ENCODE results near the gene ABCC8. TPM values are rescaled to one million over a fixed set of nuclear protein-coding genes. Genes with fewer than 3 reads are reported as not detected.

ABCC8 gene
- total and polyA plus RNA-seq, 2 donors (not counting 1 experiment from before 2014, with no cell fraction given) = 0.03 to 0.17 TPM

DNA sequence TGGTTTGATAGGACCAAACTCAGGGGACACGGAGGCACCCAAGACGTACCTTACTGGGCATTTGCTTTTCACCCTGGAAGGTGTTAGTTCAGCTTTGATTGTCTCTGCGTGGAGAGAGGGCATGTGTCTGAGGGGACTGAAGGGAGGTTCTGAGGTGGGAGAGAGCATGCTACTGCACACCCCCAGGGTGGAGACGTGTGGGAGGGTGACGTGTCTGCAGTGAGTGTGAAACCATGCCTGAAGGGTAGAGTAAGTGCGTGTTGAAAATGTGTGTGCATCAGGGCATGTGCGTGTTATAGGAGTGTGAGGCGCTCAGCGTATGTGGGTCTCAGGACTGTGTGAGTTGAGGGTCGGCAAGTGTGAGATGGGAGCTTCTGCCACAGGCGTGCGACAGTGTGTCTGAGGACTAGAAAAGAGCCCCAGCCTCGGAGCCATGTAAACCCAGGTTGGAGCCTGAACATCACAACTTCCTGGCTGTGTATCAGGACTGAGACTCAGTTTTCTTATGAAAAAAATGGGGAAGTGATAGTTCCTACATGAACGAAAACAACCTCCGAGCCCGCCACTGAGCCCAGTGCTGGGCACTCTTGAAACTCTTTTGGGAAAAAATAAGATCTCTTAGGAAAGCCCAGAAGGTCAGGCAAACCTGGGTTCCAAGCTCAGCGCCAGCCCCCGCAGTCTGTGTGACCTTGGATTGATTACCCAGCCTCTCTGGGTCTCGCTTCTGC, 76.4 kb downstream of the ABCC8 start:
- no peaks in the 10 kb centered on the region for H3K79me2 ChIP-seq (ENCODE audit: control insufficient read depth, insufficient read depth, low read length)
- no peaks in the 10 kb centered on the region for H3K9me3 ChIP-seq (ENCODE audit: control extremely low read depth in 1 of 3, control insufficient read depth in 2 of 3, insufficient read depth in 1 of 3, low read length in 2 of 3)
- peak overlapping the region; percentile 51 for H3K4me2 ChIP-seq (replicated peaks; ENCODE audit: low read depth, low read length, poor library complexity, severe bottlenecking)
- no peak for TF ChIP-seq EZH2 (IDR thresholded peaks at IDR 0.05; ENCODE audit: borderline replicate concordance, insufficient read depth, low read depth, low read length, poor library complexity, severe bottlenecking)
- TF ChIP-seq, protein P1, sequence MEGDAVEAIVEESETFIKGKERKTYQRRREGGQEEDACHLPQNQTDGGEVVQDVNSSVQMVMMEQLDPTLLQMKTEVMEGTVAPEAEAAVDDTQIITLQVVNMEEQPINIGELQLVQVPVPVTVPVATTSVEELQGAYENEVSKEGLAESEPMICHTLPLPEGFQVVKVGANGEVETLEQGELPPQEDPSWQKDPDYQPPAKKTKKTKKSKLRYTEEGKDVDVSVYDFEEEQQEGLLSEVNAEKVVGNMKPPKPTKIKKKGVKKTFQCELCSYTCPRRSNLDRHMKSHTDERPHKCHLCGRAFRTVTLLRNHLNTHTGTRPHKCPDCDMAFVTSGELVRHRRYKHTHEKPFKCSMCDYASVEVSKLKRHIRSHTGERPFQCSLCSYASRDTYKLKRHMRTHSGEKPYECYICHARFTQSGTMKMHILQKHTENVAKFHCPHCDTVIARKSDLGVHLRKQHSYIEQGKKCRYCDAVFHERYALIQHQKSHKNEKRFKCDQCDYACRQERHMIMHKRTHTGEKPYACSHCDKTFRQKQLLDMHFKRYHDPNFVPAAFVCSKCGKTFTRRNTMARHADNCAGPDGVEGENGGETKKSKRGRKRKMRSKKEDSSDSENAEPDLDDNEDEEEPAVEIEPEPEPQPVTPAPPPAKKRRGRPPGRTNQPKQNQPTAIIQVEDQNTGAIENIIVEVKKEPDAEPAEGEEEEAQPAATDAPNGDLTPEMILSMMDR (IDR thresholded peaks at IDR 0.05) = no peak
- intact Hi-C loops (cut with micrococcal nuclease) = no loop called here
- H3K27me3 ChIP-seq (replicated peaks in 1 of 4; ENCODE audit: control extremely low read depth in 1 of 4, control insufficient read depth in 3 of 4, insufficient read depth in 4 of 4, low read length in 3 of 4) = no peaks in the 10 kb centered on the region
- Mint-ChIP-seq H3K27me3 (no peaks in the 10 kb centered on the region), H3K4me3 (peak overlapping the region; percentile 42), H3K27ac (peak overlapping the region; percentile 77), H3K4me1 (peaks cover 15% of the 10 kb centered on the region), H3K9me3 (ENCODE audit: insufficient read depth) (no peaks in the 10 kb centered on the region)
- ChIA-PET POLR2A (interaction anchor here (0.7 kb wide), 1 partner anchor 10 kb away, joined by 3 read pairs; no protein-coding TSS in a partner anchor), CTCF (interaction anchor here (0.8 to 2.3 kb wide), 2 partner anchors 11 to 106 kb away, joined by 3 to 8 read pairs; partner anchors contain the start of gene KCNJ11)
- no peaks in the 10 kb centered on the region for H3K36me3 ChIP-seq (replicated peaks in 1 of 2; ENCODE audit: control extremely low read depth in 1 of 2, control insufficient read depth in 1 of 2, extremely low read depth in 1 of 2, insufficient read depth in 2 of 2, low read length in 1 of 2)
- H3K4me1 ChIP-seq (ENCODE audit: control insufficient read depth in 2 of 2, insufficient read depth in 2 of 2, low read length in 2 of 2) = peaks cover 13 to 26% of the 10 kb centered on the region in 2 donors
- H4K20me1 ChIP-seq (ENCODE audit: control insufficient read depth, insufficient read depth, low read length, poor library complexity, severe bottlenecking) = no peaks in the 10 kb centered on the region
- peak overlapping the region; percentile 30 for H2AFZ ChIP-seq (ENCODE audit: insufficient read depth, low read depth, low read length, poor library complexity, severe bottlenecking)
- DNase-seq (peak; percentile 61), ATAC-seq (ENCODE audit: low read depth) (peak; percentile 80)
- peak overlapping the region; percentile 43 to 67 for H3K27ac ChIP-seq (ENCODE audit: low read length in 2 of 2)
- WGBS (ENCODE audit: insufficient coverage) = 58% methylated on average over 18 of the region's 19 CpGs
- H3K4me3 ChIP-seq (ENCODE audit: control extremely low read depth in 1 of 5, extremely low read depth in 1 of 5, insufficient read depth in 1 of 5, low read depth in 2 of 5, low read length in 4 of 5) = peak overlapping the region in 2 of 5 experiments; percentile 27 to 37
- H3K9ac ChIP-seq (ENCODE audit: low read length) = peak overlapping the region; percentile 47

DNA sequence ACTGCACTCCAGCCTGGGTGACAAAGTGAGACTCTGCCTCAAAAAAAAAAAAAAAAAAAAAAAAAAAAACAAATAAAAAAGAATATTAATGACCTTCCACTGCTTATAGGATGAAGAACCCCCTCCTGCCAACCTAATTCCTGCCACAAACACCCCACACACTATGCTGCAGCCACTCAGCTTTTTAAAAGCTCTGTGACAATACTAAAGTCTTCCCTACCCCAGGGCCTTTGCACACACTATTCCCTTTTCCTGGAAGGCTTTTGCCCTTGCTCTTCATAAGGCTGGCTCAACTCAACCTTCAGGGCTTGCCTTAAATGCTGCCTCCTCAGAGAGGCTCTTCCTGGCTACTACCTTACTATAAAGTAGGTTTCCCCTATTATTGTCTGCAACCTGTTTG, 77.4 kb downstream of the ABCC8 start:
- no peaks in the 10 kb centered on the region for H3K36me3 ChIP-seq (replicated peaks in 1 of 2; ENCODE audit: control extremely low read depth in 1 of 2, control insufficient read depth in 1 of 2, extremely low read depth in 1 of 2, insufficient read depth in 2 of 2, low read length in 1 of 2)
- ChIA-PET CTCF (interaction anchor here (1.8 kb wide), 1 partner anchor 11 kb away, joined by 4 read pairs; the partner anchor contains the start of gene KCNJ11), POLR2A (no interaction called here)
- no peak overlapping the region for H3K4me2 ChIP-seq (replicated peaks; ENCODE audit: low read depth, low read length, poor library complexity, severe bottlenecking)
- H3K27ac ChIP-seq (ENCODE audit: low read length in 2 of 2) = no peak overlapping the region
- H3K4me1 Mint-ChIP-seq = peaks cover 15% of the 10 kb centered on the region
- no peaks in the 10 kb centered on the region for H3K9me3 Mint-ChIP-seq (ENCODE audit: insufficient read depth)
- no peaks in the 10 kb centered on the region for H3K79me2 ChIP-seq (ENCODE audit: control insufficient read depth, insufficient read depth, low read length)
- TF ChIP-seq, protein P1 (IDR thresholded peaks at IDR 0.05) = no peak
- TF ChIP-seq EZH2 (IDR thresholded peaks at IDR 0.05; ENCODE audit: borderline replicate concordance, insufficient read depth, low read depth, low read length, poor library complexity, severe bottlenecking) = no peak
- H4K20me1 ChIP-seq (ENCODE audit: control insufficient read depth, insufficient read depth, low read length, poor library complexity, severe bottlenecking) = no peaks in the 10 kb centered on the region
- H3K4me3 Mint-ChIP-seq = no peak overlapping the region
- H3K27me3 ChIP-seq (replicated peaks in 1 of 4; ENCODE audit: control extremely low read depth in 1 of 4, control insufficient read depth in 3 of 4, insufficient read depth in 4 of 4, low read length in 3 of 4) = no peaks in the 10 kb centered on the region
- no peak overlapping the region for H3K27ac Mint-ChIP-seq
- DNase-seq (no peak), ATAC-seq (ENCODE audit: low read depth) (no peak)
- H3K4me3 ChIP-seq (ENCODE audit: control extremely low read depth in 1 of 5, extremely low read depth in 1 of 5, insufficient read depth in 1 of 5, low read depth in 2 of 5, low read length in 4 of 5) = no peak overlapping the region
- H3K9me3 ChIP-seq (ENCODE audit: control extremely low read depth in 1 of 3, control insufficient read depth in 2 of 3, insufficient read depth in 1 of 3, low read length in 2 of 3) = no peaks in the 10 kb centered on the region
- intact Hi-C loops (cut with micrococcal nuclease) = no loop called here
- no peak overlapping the region for H3K9ac ChIP-seq (ENCODE audit: low read length)
- H3K27me3 Mint-ChIP-seq = no peaks in the 10 kb centered on the region
- no peak overlapping the region for H2AFZ ChIP-seq (ENCODE audit: insufficient read depth, low read depth, low read length, poor library complexity, severe bottlenecking)
- peaks cover 13 to 26% of the 10 kb centered on the region in 2 donors for H3K4me1 ChIP-seq (ENCODE audit: control insufficient read depth in 2 of 2, insufficient read depth in 2 of 2, low read length in 2 of 2)

Measured in B cell (primary cell).